Spleen (tissue), 11 donors: Measurements from ENCODE around the gene PLAC1. TPM values are rescaled to one million over a fixed set of nuclear protein-coding genes. Genes with fewer than 3 reads are reported as not detected.
A peak's percentile ranks its signal among the peaks of the same experiment; 100 is the strongest.

ENCODE experiments used
- DNase-seq: peaks from one replicate; pipeline ENCODE4 v3.0.0-alpha.2; 2020
- H3K27ac ChIP-seq, 8 donors: fragments of 200-600 bp; sonication (generic) in 7 of 8; 1 replicate in 4 of 8; 2 replicates in 4 of 8; pipeline versions ENCODE4 v1.5.0 to v1.8.0; 2016 to 2021; ENCODE audit warnings: inconsistent platforms in 4 of 8, mild to moderate bottlenecking in 4 of 8, moderate library complexity in 1 of 8
- H3K27me3 ChIP-seq, 7 donors: fragments of 200-600 bp; sonication (generic) in 6 of 7; replicated peaks in 1 of 7; 1 replicate in 4 of 7; 2 replicates in 3 of 7; pipeline versions ENCODE4 v1.5.0 to v1.8.0; 2016 to 2021; ENCODE audit warnings: inconsistent platforms in 3 of 7, mild to moderate bottlenecking in 1 of 7
- H3K36me3 ChIP-seq, 6 donors: fragments of 200-600 bp; sonication (generic) in 5 of 6; 1 replicate in 4 of 6; 2 replicates in 2 of 6; pipeline versions ENCODE4 v1.5.0 to v1.8.0; 2016 to 2021; ENCODE audit warnings: inconsistent platforms in 2 of 6
- H3K4me1 ChIP-seq, 6 donors: fragments of 200-600 bp; sonication (generic) in 5 of 6; 1 replicate in 3 of 6; 2 replicates in 3 of 6; pipeline versions ENCODE4 v1.5.0 to v1.8.0; 2016 to 2021; ENCODE audit warnings: inconsistent platforms in 3 of 6
- H3K4me3 ChIP-seq, 8 donors: fragments of 200-600 bp; sonication (generic) in 7 of 8; 1 replicate in 4 of 8; 2 replicates in 4 of 8; pipeline versions ENCODE4 v1.5.0 to v1.8.0; 2016 to 2021; ENCODE audit warnings: inconsistent platforms in 4 of 8, mild to moderate bottlenecking in 4 of 8, moderate library complexity in 2 of 8
- H3K9me3 ChIP-seq, 8 donors: fragments of 200-600 bp; sonication (generic) in 7 of 8; 1 replicate in 4 of 8; 2 replicates in 4 of 8; pipeline versions ENCODE4 v1.5.0 to v1.8.0; 2016 to 2021; ENCODE audit warnings: inconsistent platforms in 4 of 8
- CTCF ChIP-seq, 11 experiments: fragments of 200-600 bp in 7 of 11; fragments of 450-650 bp in 4 of 11; sonication (generic) in 4 of 11; IDR thresholded peaks in 8 of 11; conservative IDR thresholded peaks in 3 of 11; 1 replicate in 7 of 11; 2 replicates in 4 of 11; pipeline versions ENCODE4 v1.4.0 to v1.8.0; 2016 to 2021; ENCODE audit warnings: antibody characterized with exemption in 11 of 11, inconsistent platforms in 4 of 11, mild to moderate bottlenecking in 1 of 11
- POLR2A ChIP-seq, 3 donors: fragments of 450-650 bp; IDR thresholded peaks; one replicate each; pipeline ENCODE4 v1.5.1; 2017; ENCODE audit warnings: antibody characterized with exemption in 3 of 3, mild to moderate bottlenecking in 1 of 3
- POLR2AphosphoS5 ChIP-seq, 3 donors: sonication (generic); formaldehyde crosslinking; IDR thresholded peaks; one replicate each; pipeline ENCODE4 v1.5.1; 2017; ENCODE audit warnings: antibody characterized with exemption in 3 of 3
- WGBS, 5 donors: extraction: QIAGEN DNeasy Blood & Tissue Kit in 3 of 5; methylation state at CpG; one replicate each; pipeline versions ENCODE4 v1.1.5 to v1.1.7; 2013 to 2018; 5-methylcytosine and 5-hydroxymethylcytosine counted together
- intact Hi-C: fragments of 100-400 bp; cut with DNase I; formaldehyde crosslinking; loops from one replicate; pipeline ENCODE4 v1.15.0; 2023; ENCODE audit warnings: low total_unique reads
- polyA plus RNA-seq, 3 donors: library from polyadenylated mRNA; stranded (reverse); fragments of 200-250 nt; gene quantifications; one replicate each; pipeline ENCODE4 v1.2.1, GENCODE V29; 2013
- total RNA-seq, 7 donors: library from RNA; depleted of rRNA in 3 of 7; stranded (reverse); fragments of >200 nt in 3 of 7; fragmentation: NEBNext Ultra II Directional in 4 of 7; extraction: Animal tissue kit (Norgen Biotek cat#: 25700) in 4 of 7; gene quantifications; one replicate each; pipeline versions ENCODE4 v1.1.0 to v1.2.1, GENCODE V29; 2016 to 2021
- donor health status: healthy with polysubstance abuse.
- donor health status: DM: no; HTN: no; CAD: no; lungs with moderate emphysema.
- donor health status: DM: no; HTN: no; CAD: no.
- donor health status: Bipolar disorder and iron deficiency.
- donor health status: healthy.
- donor health status: DM: no; HTN: no; CAD: no.
- donor health status: DM: yes; HTN: yes; CAD: no.

The PLAC1 gene
- total and polyA plus RNA-seq, 10 donors: not detected

GRCh38 chrX:134558133-134558532, 100.1 kb downstream of the PLAC1 start:
- no peak overlapping the region for H3K4me3 ChIP-seq
- DNase-seq: no peak
- peaks cover 0 to 15% (median 0%) of the 10 kb centered on the region in 7 donors for H3K27me3 ChIP-seq
- TF ChIP-seq CTCF (IDR thresholded peaks at IDR 0.05 in 8 of 11, conservative IDR thresholded peaks at IDR 0.05 in 3 of 11) (no peak), POLR2A (IDR thresholded peaks at IDR 0.05) (no peak), POLR2AphosphoS5 (IDR thresholded peaks at IDR 0.05) (no peak)
- H3K27ac ChIP-seq: no peak overlapping the region
- intact Hi-C loops: no loop called here
- 76 to 98% (median 90%) methylated on average over 4 of the region's 4 CpGs for WGBS, 5 donors
- no peaks in the 10 kb centered on the region for H3K36me3 ChIP-seq
- H3K4me1 ChIP-seq: no peaks in the 10 kb centered on the region
- no peaks in the 10 kb centered on the region for H3K9me3 ChIP-seq

GRCh38 chrX:134554291-134554690, 104.0 kb downstream of the PLAC1 start:
- Histone ChIP-seq H3K4me1 (peaks cover 0 to 24% (median 11%) of the 10 kb centered on the region in 6 donors), H3K4me3 (no peak overlapping the region), H3K27me3 (peaks cover 0 to 39% (median 10%) of the 10 kb centered on the region in 7 donors), H3K36me3 (no peaks in the 10 kb centered on the region), H3K9me3 (no peaks in the 10 kb centered on the region), H3K27ac (no peak overlapping the region)
- 37 to 54% (median 42%) methylated on average over 8 of the region's 8 CpGs for WGBS, 5 donors
- no peak for TF ChIP-seq POLR2A (IDR thresholded peaks at IDR 0.05)
- intact Hi-C loops: no loop called here
- DNase-seq: no peak

GRCh38 chrX:134552351-134552750, 105.9 kb downstream of the PLAC1 start:
- no peak overlapping the region for H3K4me3 ChIP-seq
- H3K36me3 ChIP-seq: no peaks in the 10 kb centered on the region
- DNase-seq: no peak
- peak overlapping the region in 1 of 8 donors; percentile 86 for H3K27ac ChIP-seq
- H3K9me3 ChIP-seq: no peaks in the 10 kb centered on the region
- WGBS, 5 donors: 64 to 82% (median 76%) methylated on average over 5 of the region's 5 CpGs
- intact Hi-C loops: no loop called here
- peaks cover 0 to 58% (median 26%) of the 10 kb centered on the region in 7 donors for H3K27me3 ChIP-seq
- TF ChIP-seq POLR2AphosphoS5 (IDR thresholded peaks at IDR 0.05) (no peak), CTCF (IDR thresholded peaks at IDR 0.05 in 8 of 11, conservative IDR thresholded peaks at IDR 0.05 in 3 of 11) (no peak), POLR2A (IDR thresholded peaks at IDR 0.05) (no peak)
- peaks cover 0 to 39% (median 11%) of the 10 kb centered on the region in 6 donors for H3K4me1 ChIP-seq

GRCh38 chrX:134551376-134552048, 106.8 kb downstream of the PLAC1 start:
- H3K9me3 ChIP-seq: no peaks in the 10 kb centered on the region
- H3K4me3 ChIP-seq: peak overlapping the region in 7 of 8 donors; percentile 34 to 73 (median 48)
- H3K4me1 ChIP-seq: peaks cover 0 to 44% (median 11%) of the 10 kb centered on the region in 6 donors
- H3K36me3 ChIP-seq: no peaks in the 10 kb centered on the region
- peak overlapping the region in 6 of 8 donors; percentile 48 to 90 (median 82) for H3K27ac ChIP-seq
- WGBS, 5 donors: 31 to 58% (median 38%) methylated on average over 19 to 22 of the region's 22 CpGs
- no peak for DNase-seq
- intact Hi-C loops: no loop called here
- TF ChIP-seq CTCF (IDR thresholded peaks at IDR 0.05 in 8 of 11, conservative IDR thresholded peaks at IDR 0.05 in 3 of 11) (no peak), POLR2A (IDR thresholded peaks at IDR 0.05) (no peak), POLR2AphosphoS5 (IDR thresholded peaks at IDR 0.05) (no peak)
- H3K27me3 ChIP-seq: peaks cover 0 to 67% (median 32%) of the 10 kb centered on the region in 7 donors
